Measurements from ENCODE around the gene DIABLO.
"Not testable (repeated sequence)": the region's sequence is repeated elsewhere in the genome, so short reads cannot be mapped to it uniquely, and the experiment has no call there.

The DIABLO gene

GRCh38 chr12:122225683-122226365 is at the start of gene DIABLO:
DIABLO (minus strand) TSS chr12:122226052; CDS start chr12:122226014, 38 bp downstream.
- DNase-seq, result peak; percentile 99

- DNase-seq, result no peak
Observed at GRCh38 chr12:122275459-122275858, 49.6 kb upstream of the DIABLO start.

- DNase-seq, result peak; percentile 94
Observed at GRCh38 chr12:122266230-122266901, 40.5 kb upstream of the DIABLO start, which contains the start of gene VPS33A. VPS33A (minus strand) TSS chr12:122266494; CDS start chr12:122266408, 86 bp downstream.

- DNase-seq, result no peak
Observed at GRCh38 chr12:122265886-122266229, 40.0 kb upstream of the DIABLO start.

- no peak for DNase-seq
Observed at GRCh38 chr12:122265476-122265875, 39.6 kb upstream of the DIABLO start.

GRCh38 chr12:122260735-122261134 is 34.9 kb upstream of the DIABLO start:
- DNase-seq, result not testable (repeated sequence)

- DNase-seq, result not testable (repeated sequence)
Observed at GRCh38 chr12:122258939-122259338, 33.1 kb upstream of the DIABLO start.

- not testable (repeated sequence) for DNase-seq
Observed at GRCh38 chr12:122258462-122258861, 32.6 kb upstream of the DIABLO start.

GRCh38 chr12:122250536-122250935 is 24.7 kb upstream of the DIABLO start:
- DNase-seq, result no peak

- DNase-seq, result no peak
Observed at GRCh38 chr12:122250047-122250446, 24.2 kb upstream of the DIABLO start.

- DNase-seq, result no peak
Observed at GRCh38 chr12:122245553-122245952, 19.7 kb upstream of the DIABLO start.

GRCh38 chr12:122244565-122245371 is 18.9 kb upstream of the DIABLO start:
- DNase-seq, result no peak

GRCh38 chr12:122243965-122244364 is 18.1 kb upstream of the DIABLO start:
- DNase-seq, result no peak

- no peak for DNase-seq
Observed at GRCh38 chr12:122238861-122239260, 13.0 kb upstream of the DIABLO start.

- no peak for DNase-seq
Observed at GRCh38 chr12:122235741-122236140, 9.9 kb upstream of the DIABLO start.

GRCh38 chr12:122232691-122233090 is 6.8 kb upstream of the DIABLO start:
- no peak for DNase-seq

- DNase-seq, result no peak
Observed at GRCh38 chr12:122230798-122231197, 4.9 kb upstream of the DIABLO start.

GRCh38 chr12:122228092-122228491 is 2.2 kb upstream of the DIABLO start:
- DNase-seq, result no peak

GRCh38 chr12:122227341-122227740 is 1.5 kb upstream of the DIABLO start:
- peak; percentile 67 for DNase-seq

GRCh38 chr12:122226366-122227125 is 694 bp upstream of the DIABLO start:
- no peak for DNase-seq

- DNase-seq, result no peak
Observed at GRCh38 chr12:122216445-122216844, 9.4 kb downstream of the DIABLO start.

- no peak for DNase-seq
Observed at GRCh38 chr12:122215771-122216170, 10.1 kb downstream of the DIABLO start.

All from NCI-H1436 (cell line).